DOHH2 (cell line): ENCODE results near the gene RXFP2.

Experiments used
- EZH2phosphoT487 ChIP-seq: fragments of 200-600 bp; sonication (generic); IDR thresholded peaks from 2 replicates; pipeline ENCODE4 v1.6.1; 2017; ENCODE audit warnings: borderline replicate concordance, mild to moderate bottlenecking, antibody characterized with exemption, low read length, moderate library complexity, mixed read lengths
- TF ChIP-seq, protein P1 (sequence below): fragments of 200-600 bp; sonication (generic); IDR thresholded peaks from one replicate; pipeline ENCODE4 v1.5.1; 2014; ENCODE audit warnings: antibody characterized with exemption, mild to moderate bottlenecking, low read depth, low read length; ENCODE audit not compliant: poor library complexity, severe bottlenecking

DNA sequence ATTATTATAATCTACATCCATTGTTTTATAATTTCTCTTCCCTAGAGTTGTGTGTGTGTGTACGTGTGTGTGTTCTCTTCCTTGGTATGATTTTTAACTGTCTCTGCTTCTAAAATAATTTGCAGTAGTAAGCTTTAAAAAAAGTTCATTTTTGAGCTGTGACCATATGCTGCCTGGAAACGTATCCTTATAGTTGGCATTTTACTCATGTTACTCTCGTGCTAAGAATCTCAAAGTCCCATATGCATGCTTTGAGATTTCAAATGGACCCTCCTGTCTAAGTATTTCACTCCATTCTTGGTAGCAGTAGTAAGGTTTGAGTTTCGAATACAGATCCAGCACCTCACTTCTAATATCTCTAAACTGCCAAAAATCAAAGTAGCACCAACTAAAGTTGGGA is 109.9 kb downstream of the RXFP2 start:
- no peak for TF ChIP-seq EZH2phosphoT487
- TF ChIP-seq, protein P1, sequence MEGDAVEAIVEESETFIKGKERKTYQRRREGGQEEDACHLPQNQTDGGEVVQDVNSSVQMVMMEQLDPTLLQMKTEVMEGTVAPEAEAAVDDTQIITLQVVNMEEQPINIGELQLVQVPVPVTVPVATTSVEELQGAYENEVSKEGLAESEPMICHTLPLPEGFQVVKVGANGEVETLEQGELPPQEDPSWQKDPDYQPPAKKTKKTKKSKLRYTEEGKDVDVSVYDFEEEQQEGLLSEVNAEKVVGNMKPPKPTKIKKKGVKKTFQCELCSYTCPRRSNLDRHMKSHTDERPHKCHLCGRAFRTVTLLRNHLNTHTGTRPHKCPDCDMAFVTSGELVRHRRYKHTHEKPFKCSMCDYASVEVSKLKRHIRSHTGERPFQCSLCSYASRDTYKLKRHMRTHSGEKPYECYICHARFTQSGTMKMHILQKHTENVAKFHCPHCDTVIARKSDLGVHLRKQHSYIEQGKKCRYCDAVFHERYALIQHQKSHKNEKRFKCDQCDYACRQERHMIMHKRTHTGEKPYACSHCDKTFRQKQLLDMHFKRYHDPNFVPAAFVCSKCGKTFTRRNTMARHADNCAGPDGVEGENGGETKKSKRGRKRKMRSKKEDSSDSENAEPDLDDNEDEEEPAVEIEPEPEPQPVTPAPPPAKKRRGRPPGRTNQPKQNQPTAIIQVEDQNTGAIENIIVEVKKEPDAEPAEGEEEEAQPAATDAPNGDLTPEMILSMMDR, result no peak
